GM21723 (cell line): ENCODE results near the gene OSBPL1A.
"Not testable (repeated sequence)": the region's sequence is repeated elsewhere in the genome, so short reads cannot be mapped to it uniquely, and the experiment has no call there.

Experiments used
- ATAC-seq: cut with Tn5 transposase; IDR thresholded peaks from one replicate; pipeline ENCODE4 v1.9.1; 2021; ENCODE audit warnings: mild to moderate bottlenecking, moderate library complexity; ENCODE audit not compliant: unreplicated experiment

The OSBPL1A gene

DNA sequence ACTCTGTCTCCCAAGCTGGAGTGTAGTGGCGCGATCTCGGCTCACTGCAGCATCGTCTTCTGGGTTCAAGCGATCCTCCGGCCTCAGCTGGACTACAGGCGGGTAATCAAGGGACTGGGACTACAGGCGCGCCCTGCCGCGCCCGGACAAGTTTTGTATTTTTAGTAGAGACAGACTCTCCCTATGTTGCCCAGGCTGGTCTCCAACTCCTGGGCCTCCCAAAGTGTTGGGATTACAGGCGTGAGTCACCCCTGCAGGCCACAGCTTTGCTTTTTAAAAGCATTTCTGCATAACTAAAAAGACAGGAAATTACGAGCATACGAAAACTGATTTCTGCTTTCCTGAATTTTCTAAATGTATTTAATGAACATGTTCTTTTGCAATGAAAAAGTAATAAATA, 916 bp upstream of the OSBPL1A start:
- ATAC-seq = no peak

DNA sequence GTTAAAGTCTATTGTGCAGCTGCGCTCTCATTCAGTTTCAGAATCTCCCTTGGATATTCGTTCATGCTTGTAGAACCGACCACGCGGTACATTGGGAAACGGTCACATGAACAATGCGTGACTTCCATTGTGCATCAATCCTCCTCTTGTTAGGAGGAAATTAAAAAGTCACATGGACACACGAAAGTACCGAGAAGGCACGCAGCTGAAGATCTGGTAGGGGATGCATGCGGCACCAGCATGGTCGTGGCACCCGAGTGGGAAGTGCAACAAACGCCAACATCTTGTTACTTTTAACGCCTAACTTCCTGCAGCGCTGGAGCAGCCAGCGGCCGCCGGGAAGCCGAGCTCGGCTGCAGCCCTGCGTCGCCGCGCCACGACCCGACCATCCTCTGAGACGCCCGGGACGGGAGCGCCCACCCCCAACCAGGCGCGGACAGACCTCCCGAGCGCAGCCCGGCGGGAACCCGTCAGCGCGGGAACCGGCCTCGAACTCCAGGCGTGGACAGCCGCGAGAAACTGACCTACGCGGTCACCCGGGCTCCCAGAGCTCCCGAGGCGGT, 412 bp downstream of the OSBPL1A start:
- peak; percentile 28 for ATAC-seq

DNA sequence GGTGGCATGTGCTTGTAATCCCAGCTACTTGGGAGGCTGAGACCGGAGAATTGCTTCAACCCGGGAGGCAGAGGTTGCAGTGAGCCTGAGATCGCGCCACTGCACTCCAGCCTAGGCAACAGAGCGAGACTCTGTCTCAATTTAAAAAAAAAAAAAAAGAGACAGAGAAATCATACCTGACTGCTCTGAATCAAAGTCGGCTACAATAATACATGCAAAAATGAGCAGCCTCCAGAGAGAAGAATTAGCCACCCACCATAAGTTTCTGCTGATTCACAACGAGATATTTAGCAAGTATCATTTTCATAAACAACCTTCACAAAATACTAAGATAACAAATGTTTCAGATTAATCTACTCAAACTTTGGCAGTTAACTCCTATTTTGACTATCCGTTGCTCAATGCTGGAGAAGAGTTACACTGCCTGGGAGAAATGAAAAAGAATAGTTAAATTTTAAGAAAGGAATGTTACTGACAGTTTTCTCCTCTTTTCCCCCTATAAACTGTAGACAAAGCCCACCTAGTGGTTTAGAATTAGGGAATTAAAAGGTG, 1.5 kb downstream of the OSBPL1A start:
- ATAC-seq = no peak

DNA sequence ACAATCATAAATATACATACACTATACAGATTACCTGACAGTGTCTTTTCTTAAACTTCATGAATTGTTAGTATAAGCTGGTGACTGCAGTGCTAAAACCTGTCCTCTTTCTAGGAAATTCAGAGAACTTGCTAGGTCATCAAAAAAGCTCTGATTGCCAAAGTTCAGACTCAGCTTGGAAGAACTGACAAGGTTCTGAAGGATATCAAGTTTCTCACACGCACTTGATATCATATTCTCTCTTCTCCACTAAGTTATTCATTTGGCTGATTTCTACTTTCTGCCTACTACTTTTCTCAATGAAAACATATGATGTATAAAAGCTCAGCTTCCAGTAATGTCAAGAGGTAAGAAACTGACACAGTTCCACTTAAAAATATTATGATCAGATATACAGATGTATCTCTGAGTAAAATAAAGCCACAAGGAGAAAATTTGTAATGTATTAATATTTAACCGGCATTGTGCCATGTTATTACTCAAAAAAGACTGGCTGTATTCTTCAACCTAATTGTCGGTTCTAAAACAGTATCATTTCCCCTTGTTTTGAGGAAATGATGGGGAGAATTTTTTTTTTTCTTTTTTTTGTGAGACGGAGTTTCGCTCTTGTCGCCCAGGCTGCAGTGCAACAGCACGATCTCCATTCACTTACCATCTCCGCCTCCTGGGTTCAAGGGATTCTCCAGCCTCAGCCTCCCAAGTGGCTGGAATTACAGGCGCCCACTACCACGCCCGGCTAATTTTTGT, 2.4 kb downstream of the OSBPL1A start:
- ATAC-seq = no peak

DNA sequence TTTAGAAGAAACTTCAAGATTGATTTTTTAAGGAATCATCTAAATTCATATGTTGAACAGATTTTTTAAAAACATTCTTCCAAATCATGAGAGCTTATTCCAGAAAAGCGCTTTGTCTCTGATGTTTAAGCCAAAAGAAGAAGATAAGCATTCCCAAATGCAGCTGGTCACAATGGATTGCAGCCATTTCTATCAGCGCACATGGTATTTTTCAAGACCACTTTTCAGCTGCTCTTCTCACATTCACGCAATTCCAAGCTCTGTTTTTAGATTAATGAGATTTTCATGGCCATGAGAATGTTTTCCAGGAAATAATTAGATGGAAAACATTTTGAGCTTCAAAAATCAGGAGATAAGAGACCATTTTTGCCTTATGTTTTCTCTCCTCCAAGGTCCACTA, 8.7 kb downstream of the OSBPL1A start:
- ATAC-seq = no peak

DNA sequence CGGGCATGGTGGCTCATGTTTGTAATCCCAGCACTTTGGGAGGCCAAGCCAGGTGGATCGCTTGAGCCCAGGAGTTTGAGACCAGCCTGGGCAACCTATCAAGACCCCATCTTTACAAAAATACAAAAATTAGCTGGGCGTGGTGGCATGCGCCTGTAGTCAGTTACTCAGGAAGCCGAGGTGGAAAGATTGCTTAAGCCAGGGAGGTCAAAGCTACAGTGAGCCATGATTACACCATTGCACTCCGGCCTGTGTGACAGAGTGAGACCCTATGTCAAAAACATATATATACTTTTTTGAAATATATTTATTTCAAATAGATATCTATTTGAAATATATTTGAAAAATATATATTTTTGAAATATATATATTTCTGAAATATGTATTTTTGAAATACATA, 10.9 kb downstream of the OSBPL1A start:
- ATAC-seq = no peak

DNA sequence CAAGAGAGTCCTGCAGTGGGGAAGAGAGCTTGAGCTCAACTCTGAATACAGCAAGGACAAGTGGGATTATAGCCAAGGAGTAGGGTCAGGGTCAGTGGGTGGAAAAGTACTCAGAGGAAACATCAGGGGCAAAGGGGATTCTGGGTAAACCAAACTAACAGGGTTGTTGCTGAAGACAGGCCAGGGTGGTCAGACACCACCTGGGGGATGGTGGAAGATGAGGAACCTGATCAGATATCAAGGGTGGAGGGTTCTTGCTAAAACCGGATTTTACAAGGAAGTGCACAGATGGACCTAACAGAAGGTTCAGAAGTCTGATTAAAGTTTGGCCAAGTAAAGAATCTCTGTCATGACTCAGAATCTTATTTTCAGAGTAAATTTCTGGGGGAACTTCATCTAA, 16.5 kb downstream of the OSBPL1A start:
- no peak for ATAC-seq

DNA sequence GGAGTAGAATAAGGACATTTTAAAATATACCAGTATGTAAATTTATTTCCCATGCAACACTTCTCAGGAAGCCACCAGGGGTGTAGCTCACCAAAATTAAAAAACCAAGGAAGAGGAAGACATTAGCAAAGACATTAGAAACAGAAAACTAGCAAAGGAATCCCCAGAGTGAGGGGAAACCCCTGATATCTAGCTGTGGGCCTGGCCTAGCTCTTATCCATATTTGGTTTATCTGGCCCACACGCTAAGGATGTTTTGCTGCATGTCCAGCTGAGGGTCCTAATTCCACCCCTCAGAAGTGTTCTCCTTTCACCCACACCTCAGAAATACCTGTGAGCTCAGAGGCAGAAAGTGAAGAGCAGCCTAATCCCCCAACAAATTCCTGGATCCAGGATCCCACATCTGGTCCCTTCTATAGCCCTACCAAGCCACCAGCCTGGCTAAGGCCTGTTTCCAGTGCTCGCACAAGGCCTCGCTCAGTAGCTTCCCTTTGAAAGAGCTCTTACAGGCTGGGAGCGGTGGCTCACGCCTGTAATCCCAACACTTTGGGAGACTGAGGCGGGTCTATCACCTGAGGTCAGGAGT, 17.4 kb downstream of the OSBPL1A start:
- no peak for ATAC-seq

DNA sequence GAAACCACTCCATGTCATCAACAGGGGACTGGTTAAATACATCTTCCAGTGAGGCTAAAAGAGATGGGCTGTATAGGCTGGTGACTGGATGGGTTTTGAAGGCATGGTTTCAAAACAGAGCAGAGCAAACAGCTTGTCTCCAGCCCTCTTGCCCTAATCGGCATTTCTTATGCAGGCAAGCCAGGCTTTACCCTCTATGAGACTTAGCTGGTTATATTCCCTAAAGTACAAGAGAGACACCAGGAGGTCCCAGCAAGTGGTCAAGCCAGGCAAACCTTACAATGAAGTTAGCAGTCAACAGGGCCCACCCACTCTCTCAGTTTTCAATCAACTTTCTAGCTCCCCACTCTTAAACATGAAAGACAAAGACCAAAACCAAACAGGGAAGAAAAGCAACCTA, 19.0 kb downstream of the OSBPL1A start:
- ATAC-seq = no peak

DNA sequence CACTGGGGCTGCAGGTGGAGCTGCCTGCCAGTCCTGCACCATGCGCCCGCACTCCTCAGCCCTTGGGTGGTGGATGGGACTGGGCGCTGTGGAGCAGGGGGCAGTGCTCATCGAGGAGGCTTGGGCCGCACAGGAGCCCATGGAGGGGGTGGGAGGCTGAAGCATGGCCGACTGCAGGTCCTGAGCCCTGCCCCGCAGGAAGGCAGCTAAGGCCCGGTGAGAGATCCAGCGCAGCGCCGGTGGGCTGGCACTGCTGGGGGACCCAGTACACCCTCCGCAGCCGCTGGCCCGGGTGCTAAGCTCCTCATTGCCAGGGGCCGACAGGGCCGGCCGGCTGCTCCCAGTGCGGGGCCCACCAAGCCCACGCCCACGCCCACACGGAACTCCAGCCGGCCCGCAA, 21.1 kb downstream of the OSBPL1A start:
- not testable (repeated sequence) for ATAC-seq

DNA sequence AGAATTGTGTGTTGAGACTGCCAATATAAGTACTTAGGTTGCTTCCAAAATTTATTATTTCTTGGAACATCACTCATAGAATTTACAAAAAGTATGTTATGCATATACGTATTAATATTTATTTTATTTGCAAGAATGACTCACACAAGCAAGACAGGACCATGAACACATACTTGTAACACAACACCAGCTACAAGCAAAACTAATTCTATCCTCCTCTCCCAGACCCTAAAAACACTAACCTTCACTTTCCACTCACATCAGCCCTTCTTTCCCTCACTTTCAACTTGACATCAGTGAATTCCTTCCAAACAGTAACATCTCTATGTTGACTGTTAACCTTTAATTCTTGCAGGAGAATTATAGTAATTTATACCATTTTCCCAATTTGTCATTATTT, 24.3 kb downstream of the OSBPL1A start:
- no peak for ATAC-seq

DNA sequence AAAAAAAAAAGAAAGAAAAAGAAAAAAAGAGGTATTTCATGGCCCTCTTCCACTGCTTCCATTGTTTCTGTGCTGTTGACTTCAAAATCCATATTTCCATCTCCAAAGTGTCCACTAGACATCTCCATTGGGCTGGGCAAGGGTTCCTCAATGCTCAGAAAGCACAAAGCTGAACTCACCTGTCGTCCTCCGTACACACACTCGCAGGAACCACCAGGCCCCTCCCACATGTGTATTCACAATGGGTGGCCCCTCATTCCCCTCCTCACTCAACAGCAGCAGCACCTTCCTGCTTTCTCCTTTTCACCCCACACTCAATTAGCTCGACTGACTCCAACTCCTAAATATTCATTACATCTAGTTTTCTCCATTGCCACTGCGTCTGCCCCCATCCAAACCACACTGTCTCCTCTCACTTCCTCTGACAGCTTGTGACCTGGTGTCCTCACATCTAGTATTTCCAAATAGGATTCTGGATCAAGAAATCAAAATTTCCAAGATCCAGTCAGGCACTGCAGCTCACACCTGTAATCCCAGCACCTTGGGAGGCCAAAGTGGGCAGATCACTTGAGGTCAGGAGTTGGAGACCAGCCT, 25.2 kb downstream of the OSBPL1A start:
- ATAC-seq = no peak

DNA sequence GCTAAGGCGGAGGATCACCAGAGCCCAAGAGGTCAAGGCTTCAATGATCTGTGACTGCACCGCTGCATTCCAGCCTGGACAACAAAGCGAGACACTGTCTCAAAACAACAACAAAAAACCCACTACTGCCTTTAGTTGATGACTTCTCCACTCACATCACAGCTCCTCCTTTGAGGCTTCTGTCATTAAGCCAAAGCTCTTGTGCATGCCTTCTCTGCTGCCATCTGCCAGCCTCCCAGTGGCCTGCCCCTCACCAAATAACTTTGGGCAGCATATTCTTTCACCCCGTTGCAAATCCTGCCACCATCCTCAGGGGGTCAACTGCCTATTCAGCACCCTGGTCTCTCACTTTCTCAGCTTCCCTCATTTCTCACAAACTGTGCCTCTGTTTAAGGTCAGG, 27.5 kb downstream of the OSBPL1A start:
- no peak for ATAC-seq

DNA sequence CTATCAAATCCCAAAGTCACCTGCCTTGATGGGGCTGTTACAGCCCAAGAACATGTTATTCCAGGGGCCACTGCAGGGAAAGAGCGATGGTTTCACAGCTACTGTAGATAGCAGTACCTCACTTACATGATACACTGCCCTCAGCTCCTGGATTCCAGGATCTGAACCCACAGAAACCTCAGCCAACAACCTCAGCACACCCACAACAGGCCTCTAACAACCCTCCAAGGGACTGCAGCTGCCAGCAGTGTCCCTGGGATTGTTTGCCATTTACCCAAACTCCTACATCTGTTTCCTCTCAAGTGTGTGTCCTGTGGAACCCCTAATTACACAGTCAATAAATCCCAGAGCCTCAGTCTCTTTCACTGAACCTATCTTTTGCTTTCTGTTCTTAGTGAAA, 28.2 kb downstream of the OSBPL1A start:
- no peak for ATAC-seq

DNA sequence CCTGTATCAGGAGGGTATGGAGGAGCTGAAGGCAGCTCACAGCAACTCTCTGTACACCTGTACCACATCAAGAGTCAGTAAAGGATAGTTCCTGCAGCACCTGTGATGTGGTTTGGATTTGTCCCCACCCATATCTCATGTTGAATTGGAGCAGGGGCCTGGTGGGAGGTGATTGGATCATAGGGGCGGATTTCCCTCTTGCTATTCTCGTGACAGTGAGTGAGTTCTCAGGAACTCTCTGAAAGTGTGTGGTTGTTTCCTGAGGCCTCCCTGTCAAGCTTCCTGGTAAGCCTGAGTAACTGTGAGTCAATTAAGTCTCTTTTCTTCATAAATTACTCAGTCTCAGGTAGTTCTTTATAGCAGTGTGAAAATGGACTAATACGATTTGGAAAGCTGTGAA, 28.9 kb downstream of the OSBPL1A start:
- ATAC-seq = no peak

DNA sequence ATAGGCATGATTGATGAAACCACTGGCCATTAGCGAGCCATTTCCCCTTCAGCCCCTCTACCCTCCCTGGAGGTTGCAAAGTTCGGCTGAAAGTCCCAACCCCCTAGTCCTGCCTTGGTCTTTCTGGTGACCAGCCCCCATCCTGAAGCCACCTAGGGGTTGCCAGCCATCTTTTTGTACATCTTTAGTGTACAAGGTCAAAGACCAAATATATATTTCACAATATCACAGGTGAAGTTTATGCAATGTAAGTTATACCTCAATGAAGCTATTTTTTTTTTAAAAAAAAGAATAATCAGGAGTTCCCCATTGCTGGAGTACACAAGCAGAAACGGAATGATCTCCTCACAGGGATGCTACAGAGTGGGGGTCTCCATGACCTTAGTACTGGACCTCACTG, 31.3 kb downstream of the OSBPL1A start:
- no peak for ATAC-seq

DNA sequence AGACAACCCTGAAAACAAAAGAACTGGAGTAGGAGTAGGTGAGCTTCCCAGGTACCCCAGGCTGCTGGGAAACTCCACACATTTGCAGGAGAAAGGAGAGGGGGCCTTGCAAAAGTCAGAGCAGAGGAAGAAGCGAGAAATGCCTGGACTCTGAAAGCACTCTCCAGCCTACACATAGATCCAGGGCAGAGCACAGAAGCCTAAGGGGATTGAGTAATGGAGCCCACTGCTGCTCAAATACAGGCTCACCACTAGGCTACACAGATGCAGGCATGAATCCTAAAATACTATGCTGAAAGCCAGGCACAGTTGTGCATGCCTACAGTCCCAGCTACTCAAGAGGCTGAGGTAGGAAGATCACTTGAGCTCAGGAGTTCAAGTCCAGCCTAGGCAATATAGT, 33.4 kb downstream of the OSBPL1A start:
- no peak for ATAC-seq

DNA sequence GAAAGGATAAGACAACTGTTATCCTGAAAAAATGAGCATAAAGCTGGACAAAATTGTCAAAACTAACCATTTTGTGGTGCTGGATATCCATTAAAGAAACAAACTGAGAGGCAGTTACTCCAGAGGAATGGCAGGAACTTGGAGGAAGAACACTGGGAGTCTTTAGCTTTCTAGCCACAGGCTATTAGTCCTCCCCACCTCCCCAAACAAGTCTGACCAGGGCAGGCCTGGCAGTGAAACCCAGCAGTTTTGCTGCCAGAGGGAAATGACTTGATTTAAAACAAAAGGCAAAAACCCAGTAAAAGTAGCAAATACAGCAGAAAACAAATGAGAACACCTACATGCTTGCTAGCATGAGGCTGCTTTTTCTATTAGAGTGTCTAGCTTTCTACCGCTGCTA, 34.9 kb downstream of the OSBPL1A start:
- ATAC-seq = no peak

DNA sequence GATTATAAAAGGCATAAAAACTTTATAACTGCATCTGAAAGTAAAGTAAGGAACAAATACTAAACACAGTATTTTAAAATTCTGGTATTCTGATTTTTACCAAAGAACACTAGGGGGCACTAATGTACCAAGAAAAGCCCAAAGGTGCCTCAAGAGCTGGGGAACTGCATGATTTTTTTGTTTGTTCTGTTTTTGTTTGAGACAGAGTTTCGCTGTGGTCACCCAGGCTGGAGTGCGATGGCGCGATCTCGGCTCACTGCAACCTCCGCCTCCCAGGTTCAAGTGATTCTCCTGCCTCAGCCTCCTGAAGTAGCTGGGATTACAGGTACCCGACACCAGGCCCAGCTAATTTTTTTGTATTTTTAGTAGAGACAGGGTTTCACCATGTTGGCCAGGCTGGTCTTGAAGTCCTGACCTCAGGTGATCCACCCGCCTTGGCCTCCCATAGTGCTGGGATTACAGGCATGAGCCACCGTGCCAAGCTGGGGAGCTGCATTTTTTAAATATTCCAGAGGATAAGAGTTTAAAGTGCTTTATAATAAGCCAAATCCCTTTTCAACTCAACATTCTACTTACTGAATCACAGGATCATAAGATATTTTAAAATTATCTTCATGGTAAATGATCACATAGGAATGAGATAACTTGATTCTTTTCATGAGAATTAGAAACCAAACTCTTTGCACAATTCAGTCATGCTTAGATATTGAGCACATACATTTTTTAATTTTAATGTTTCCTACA, 37.7 kb downstream of the OSBPL1A start:
- peak; percentile 73 for ATAC-seq

DNA sequence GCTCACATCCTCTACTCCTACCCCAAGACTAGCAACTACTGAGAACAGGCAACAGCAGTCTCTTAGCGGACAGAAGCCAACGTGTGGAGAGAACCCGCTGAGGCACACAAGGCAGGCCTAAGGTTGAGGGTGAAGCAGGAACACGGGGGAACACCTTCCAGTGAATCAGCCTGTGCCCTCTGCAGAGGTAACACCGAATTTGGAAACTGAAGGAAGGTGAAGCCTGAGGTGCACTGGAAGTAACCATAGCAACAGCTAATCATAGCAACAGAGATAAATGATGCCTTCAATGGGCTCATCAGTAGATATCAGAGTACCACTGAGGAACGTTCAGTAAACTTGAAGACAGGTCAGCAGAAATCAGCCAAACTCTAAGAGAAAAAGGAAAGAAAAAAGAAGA, 43.3 kb downstream of the OSBPL1A start:
- ATAC-seq = no peak

DNA sequence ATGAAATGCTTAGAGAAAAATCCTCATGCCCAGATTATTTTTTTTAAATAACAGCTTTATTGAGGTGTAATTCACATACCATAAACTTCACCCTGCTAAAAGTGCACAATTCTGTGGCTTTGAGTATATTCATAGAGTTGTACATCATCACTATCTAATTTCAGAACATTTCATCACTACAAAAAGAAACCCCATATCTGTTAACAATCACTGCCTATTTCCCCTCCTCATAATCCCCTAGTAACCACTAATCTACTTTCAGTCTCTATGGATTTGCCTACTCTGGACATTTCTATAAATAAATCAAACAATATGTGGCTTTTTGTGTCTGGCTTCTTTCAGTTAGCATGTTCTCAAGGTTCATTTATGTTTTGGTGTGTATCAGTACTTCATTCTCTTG, 51.4 kb downstream of the OSBPL1A start:
- ATAC-seq = no peak
